Transverse colon (tissue), 4 donors: Measurements from ENCODE around the gene METTL1.

Source experiments
- POLR2A ChIP-seq: fragments of 450-650 bp; IDR thresholded peaks from one replicate; pipeline ENCODE4 v1.6.1; 2016; ENCODE audit warnings: antibody characterized with exemption, mild to moderate bottlenecking, moderate library complexity
- POLR2AphosphoS5 ChIP-seq, 3 donors: sonication (generic); formaldehyde crosslinking; IDR thresholded peaks; one replicate each; pipeline ENCODE4 v1.6.1; 2016; ENCODE audit warnings: antibody characterized with exemption in 3 of 3
- TF ChIP-seq, protein P1 (sequence below), 5 experiments: fragments of 200-600 bp in 3 of 5; fragments of 450-650 bp in 2 of 5; sonication (generic) in 3 of 5; IDR thresholded peaks; 1 replicate in 2 of 5; 2 replicates in 3 of 5; pipeline ENCODE4 v1.5.1; 2016 to 2017; ENCODE audit warnings: antibody characterized with exemption in 5 of 5, inconsistent platforms in 3 of 5, mild to moderate bottlenecking in 2 of 5, moderate library complexity in 1 of 5

- TF ChIP-seq POLR2A (no peak), POLR2AphosphoS5 (IDR thresholded peaks at IDR 0.05) (no peak)
- TF ChIP-seq, protein P1, sequence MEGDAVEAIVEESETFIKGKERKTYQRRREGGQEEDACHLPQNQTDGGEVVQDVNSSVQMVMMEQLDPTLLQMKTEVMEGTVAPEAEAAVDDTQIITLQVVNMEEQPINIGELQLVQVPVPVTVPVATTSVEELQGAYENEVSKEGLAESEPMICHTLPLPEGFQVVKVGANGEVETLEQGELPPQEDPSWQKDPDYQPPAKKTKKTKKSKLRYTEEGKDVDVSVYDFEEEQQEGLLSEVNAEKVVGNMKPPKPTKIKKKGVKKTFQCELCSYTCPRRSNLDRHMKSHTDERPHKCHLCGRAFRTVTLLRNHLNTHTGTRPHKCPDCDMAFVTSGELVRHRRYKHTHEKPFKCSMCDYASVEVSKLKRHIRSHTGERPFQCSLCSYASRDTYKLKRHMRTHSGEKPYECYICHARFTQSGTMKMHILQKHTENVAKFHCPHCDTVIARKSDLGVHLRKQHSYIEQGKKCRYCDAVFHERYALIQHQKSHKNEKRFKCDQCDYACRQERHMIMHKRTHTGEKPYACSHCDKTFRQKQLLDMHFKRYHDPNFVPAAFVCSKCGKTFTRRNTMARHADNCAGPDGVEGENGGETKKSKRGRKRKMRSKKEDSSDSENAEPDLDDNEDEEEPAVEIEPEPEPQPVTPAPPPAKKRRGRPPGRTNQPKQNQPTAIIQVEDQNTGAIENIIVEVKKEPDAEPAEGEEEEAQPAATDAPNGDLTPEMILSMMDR (IDR thresholded peaks at IDR 0.05), result no peak
These were observed 22.0 kb upstream of the METTL1 start for GRCh38 chr12:57793920-57794319.
